Measurements from ENCODE around the gene GLIPR1.
"Not testable (repeated sequence)": the region's sequence is repeated elsewhere in the genome, so short reads cannot be mapped to it uniquely, and the experiment has no call there.

GLIPR1 gene

GRCh38 chr12:75480469-75480949 lies at the start of gene GLIPR1:
Gene GLIPR1, plus strand, starts transcription at chr12:75480755. Its CDS starts 126 bp downstream, at chr12:75480881.
- DNase-seq = peak; percentile 67

DNA sequence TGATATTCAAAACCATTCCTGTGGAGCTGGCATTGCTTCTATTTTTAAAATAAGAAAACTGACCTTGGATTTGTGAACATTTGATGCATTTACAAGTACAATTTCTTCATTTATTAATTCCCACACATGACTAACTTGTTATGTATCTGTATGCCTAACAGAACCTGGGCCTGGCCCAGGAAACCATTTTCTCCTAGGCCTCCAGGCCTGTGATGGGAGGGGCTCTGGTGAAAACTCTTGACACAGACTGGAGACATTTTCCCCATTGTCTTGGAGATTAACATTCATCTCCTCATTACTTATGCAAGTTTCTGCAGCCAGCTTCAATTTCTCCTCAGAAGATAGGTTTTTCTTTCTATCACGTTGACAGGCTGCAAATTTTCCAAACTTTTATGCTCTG lies 47.6 kb upstream of the GLIPR1 start:
- DNase-seq = no peak

GRCh38 chr12:75437564-75437963 lies 43.0 kb upstream of the GLIPR1 start:
- peak in 1 of 2 donors; percentile 12 for DNase-seq

DNA sequence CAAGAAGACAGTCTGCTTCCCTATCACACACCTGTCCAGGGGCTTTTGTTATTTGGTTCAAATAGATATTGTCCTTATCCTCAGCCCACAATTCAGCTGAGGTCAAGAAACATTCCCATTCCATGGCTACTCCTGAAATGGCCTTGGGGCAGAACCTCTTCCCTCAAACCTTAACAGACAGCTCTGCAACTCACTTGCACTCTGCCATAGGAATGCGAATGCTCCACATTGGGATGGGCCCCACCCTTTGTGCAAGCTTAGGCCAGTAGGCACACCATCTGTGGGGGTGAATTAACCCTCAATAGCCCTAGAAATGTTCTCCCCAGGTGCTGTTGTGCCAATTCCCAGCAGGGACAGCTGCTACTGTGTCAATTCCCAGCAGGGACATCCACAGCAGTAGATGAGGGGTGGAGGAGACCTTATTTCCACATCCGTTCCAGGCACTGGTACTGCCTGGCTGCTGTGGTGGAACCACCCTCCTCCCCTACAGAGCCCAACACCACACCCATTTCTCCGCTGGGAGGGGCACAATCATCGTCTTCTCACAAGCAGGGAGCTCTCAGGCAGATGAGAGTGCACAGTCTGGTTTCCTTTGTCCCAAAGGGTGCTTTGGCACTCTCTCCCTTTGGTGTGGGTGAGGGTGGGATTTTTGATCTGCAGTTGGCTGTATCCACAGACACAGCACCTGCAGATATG lies 42.3 kb upstream of the GLIPR1 start:
- DNase-seq = no peak

- no peak for DNase-seq
Measured at GRCh38 chr12:75439048-75439447, 41.5 kb upstream of the GLIPR1 start.

- no peak for DNase-seq
Measured at GRCh38 chr12:75439930-75440329, 40.6 kb upstream of the GLIPR1 start.

GRCh38 chr12:75441687-75442449 lies 38.7 kb upstream of the GLIPR1 start:
- DNase-seq = not testable (repeated sequence)

DNA sequence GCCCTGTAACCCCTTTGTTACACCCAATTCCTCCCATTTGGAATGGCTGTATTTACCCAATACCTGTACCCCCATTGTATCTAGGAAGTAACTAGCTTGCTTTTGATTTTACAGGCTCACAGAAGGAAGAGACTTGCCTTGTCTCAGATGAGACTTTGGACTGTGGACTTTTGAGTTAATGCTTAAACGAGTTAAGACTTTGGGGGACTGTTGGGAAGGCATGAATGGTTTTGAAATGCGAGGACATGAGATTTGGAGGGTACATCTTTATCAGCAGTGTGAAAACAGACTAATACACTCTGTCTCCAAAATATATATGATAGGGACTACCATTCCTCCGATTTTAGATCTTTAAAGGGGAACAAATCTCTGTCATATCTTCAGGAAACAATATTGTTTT lies 38.1 kb upstream of the GLIPR1 start:
- DNase-seq = not testable (repeated sequence)

- no peak for DNase-seq
Measured at GRCh38 chr12:75443709-75444108, 36.8 kb upstream of the GLIPR1 start.

- no peak for DNase-seq
Measured at GRCh38 chr12:75444429-75445136, 36.0 kb upstream of the GLIPR1 start.

- DNase-seq = not testable (repeated sequence)
Measured at GRCh38 chr12:75445137-75445507, 35.4 kb upstream of the GLIPR1 start.

DNA sequence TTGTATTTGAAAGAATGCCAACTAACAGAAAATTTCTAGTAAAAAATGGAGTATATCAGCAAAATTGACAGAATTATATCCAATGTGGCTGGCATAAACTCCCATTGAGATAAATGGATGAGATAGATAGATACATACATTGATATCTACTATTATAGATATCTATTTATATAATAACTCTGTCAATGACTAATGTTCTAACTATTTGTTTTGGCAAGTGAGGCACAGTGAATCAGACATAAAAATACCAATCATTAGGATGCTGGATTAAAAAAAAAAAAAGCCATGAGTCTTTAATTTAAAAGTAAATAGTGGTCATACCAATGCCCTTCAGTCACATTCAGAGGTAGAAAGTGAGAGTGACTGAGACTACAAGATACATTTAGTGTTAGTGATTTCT lies 33.7 kb upstream of the GLIPR1 start:
- DNase-seq = no peak

- no peak for DNase-seq
Measured at GRCh38 chr12:75447691-75448393, 32.7 kb upstream of the GLIPR1 start.

- DNase-seq = no peak
Measured at GRCh38 chr12:75452675-75453330, 27.8 kb upstream of the GLIPR1 start.

GRCh38 chr12:75455839-75456238 lies 24.7 kb upstream of the GLIPR1 start:
- DNase-seq = no peak

GRCh38 chr12:75457191-75457590 lies 23.4 kb upstream of the GLIPR1 start:
- DNase-seq = no peak

DNA sequence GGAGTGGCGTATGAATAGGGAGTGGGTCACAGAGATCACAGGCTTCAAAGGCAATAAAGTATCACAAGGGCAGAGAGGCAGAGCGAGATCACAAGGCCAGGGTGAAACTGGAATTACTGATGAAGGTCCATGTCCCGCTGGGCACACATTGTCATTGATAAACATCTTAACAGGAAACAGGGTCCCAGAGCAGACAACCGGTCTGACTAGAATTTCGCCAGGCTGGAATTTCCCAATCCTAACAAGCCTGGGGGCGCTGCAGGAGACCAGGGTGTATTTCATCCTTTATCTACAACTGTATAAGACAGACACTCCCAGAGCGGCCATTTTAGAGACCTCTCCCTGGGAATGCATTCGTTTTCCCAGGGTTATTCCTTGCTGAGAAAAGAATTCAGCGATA lies 22.7 kb upstream of the GLIPR1 start:
- DNase-seq = not testable (repeated sequence)

DNA sequence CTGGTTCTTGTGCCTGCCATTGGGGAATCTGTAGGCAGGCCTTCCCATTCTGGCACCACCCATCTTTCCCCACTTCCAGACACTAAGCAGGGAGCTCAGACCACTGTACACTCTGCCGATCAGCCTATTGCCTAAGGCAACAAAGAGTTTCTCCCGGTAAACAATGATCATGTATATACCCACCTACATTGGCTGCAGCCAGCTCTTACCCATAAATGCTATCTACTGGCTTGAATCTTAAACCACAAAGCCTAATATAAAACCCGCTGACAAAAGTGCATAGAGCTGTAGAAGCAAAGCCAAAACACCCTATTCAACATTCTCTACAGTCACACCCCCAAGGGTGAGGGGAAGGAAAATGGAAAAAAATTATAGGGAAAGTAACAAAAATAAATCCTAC lies 20.8 kb upstream of the GLIPR1 start:
- DNase-seq = no peak

GRCh38 chr12:75460204-75460603 lies 20.4 kb upstream of the GLIPR1 start:
- DNase-seq = no peak

- no peak for DNase-seq
Measured at GRCh38 chr12:75471902-75472890, 8.4 kb upstream of the GLIPR1 start.

DNA sequence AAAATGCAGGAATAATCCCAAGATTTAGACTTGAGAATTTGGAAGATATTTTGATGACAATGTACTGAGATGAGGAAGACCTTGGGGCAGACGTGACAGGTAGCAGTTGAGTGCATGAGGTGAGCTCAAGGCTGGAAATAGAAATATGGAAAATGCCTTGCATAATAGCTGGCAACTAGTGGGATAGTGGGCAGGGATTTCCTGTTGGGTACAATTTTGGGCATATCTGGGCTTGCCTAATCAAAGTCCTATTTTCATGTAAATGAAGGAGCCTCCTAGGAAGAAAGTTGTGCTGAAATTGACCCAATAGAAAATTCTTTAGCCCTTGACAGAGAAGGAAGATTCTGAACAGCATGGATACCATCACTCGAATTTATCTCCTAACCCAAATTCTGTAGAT lies 6.4 kb upstream of the GLIPR1 start:
- no peak for DNase-seq
